DND-41 (cell line): ENCODE results near the gene SLC66A2.

Source experiments
- EZH2 ChIP-seq: IDR thresholded peaks from 3 replicates; pipeline ENCODE4 v1.6.1; 2012; ENCODE audit warnings: borderline replicate concordance, low read depth, mild to moderate bottlenecking, moderate library complexity, low read length, inconsistent platforms; ENCODE audit not compliant: severe bottlenecking
- TF ChIP-seq, protein P1 (sequence below): IDR thresholded peaks from 2 replicates; pipeline ENCODE4 v1.5.1; 2012; ENCODE audit warnings: borderline replicate concordance, low read length, moderate library complexity, mild to moderate bottlenecking; ENCODE audit not compliant: poor library complexity, severe bottlenecking; ENCODE audit errors: extremely low read depth

DNA sequence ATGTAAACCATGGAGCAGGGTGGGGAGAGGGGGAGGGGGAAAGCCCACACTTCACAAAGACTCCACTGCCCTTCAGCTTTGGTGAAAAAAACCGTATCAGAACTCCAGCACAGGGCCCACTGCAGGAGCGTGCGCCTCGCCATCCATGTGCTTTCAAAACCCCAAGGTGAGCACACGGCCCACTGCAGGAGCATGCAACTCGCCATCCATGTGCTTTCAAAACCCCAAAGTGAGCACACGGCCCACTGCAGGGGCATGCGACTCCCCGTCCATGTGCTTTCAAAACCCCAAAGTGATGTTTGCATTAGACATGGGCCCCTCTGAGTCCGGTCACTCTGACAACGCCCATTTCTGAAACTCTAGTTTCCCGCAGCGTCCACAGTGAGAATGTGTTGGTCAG lies 29.1 kb upstream of the SLC66A2 start:
- TF ChIP-seq, protein P1, sequence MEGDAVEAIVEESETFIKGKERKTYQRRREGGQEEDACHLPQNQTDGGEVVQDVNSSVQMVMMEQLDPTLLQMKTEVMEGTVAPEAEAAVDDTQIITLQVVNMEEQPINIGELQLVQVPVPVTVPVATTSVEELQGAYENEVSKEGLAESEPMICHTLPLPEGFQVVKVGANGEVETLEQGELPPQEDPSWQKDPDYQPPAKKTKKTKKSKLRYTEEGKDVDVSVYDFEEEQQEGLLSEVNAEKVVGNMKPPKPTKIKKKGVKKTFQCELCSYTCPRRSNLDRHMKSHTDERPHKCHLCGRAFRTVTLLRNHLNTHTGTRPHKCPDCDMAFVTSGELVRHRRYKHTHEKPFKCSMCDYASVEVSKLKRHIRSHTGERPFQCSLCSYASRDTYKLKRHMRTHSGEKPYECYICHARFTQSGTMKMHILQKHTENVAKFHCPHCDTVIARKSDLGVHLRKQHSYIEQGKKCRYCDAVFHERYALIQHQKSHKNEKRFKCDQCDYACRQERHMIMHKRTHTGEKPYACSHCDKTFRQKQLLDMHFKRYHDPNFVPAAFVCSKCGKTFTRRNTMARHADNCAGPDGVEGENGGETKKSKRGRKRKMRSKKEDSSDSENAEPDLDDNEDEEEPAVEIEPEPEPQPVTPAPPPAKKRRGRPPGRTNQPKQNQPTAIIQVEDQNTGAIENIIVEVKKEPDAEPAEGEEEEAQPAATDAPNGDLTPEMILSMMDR: no peak
- TF ChIP-seq EZH2: no peak
